Activated B cell treated with CpG ODN at 0.5 μM for 24 hours (primary cell): ENCODE measurements around the gene OAS1. TPM values are rescaled to one million over a fixed set of nuclear protein-coding genes. Genes with fewer than 3 reads are reported as not detected.

Source experiments
- ATAC-seq: fragments of 200-7000 bp; cut with Tn5 transposase; one replicate; pipeline ENCODE4 v1.10.0; 2021; ENCODE audit warnings: low read depth, mild to moderate bottlenecking, moderate library complexity
- CTCF ChIA-PET: fragments of 350-600 bp; sonication (Branson Sonifier 250); formaldehyde crosslinking; loops from one replicate; lab custom pipeline; 2021; ENCODE audit warnings: antibody characterized with exemption; lab: Charles Lee
- POLR2A ChIA-PET: fragments of 350-600 bp; sonication (Branson Sonifier 250); formaldehyde crosslinking; loops from one replicate; lab custom pipeline; 2021; ENCODE audit warnings: antibody characterized with exemption; lab: Charles Lee
- DNase-seq: peaks from one replicate; pipeline ENCODE4 v3.0.0; 2022
- H3K27ac Mint-ChIP-seq: one replicate; pipeline ENCODE4 v1.8.0; 2020; ENCODE audit warnings: mixed read lengths
- H3K27me3 Mint-ChIP-seq: one replicate; pipeline ENCODE4 v1.8.0; 2021; ENCODE audit warnings: mixed read lengths
- H3K36me3 Mint-ChIP-seq: one replicate; pipeline ENCODE4 v1.8.0; 2021; ENCODE audit warnings: low read depth, mixed read lengths
- H3K4me1 Mint-ChIP-seq: one replicate; pipeline ENCODE4 v1.8.0; 2021; ENCODE audit warnings: mixed read lengths
- H3K4me3 Mint-ChIP-seq: one replicate; pipeline ENCODE4 v1.8.0; 2020; ENCODE audit warnings: mild to moderate bottlenecking, mixed read lengths
- H3K9me3 Mint-ChIP-seq: one replicate; pipeline ENCODE4 v1.8.0; 2020; ENCODE audit warnings: mixed read lengths
- CTCF ChIP-seq: fragments of 200-600 bp; IDR thresholded peaks from one replicate; pipeline ENCODE4 v1.8.0; 2022; ENCODE audit warnings: antibody characterized with exemption, mild to moderate bottlenecking
- intact Hi-C: fragments of 100-400 bp; cut with micrococcal nuclease; formaldehyde crosslinking; loops from one replicate; pipeline ENCODE4 v1.15.1; 2024
- total RNA-seq: library from RNA; stranded (reverse); gene quantifications from 2 replicates; pipeline ENCODE4 v1.2.3, GENCODE V29; 2022

OAS1 gene
- total RNA-seq, 1 donor from 2014 or later: 30.6 TPM

- H3K9me3 Mint-ChIP-seq: no peaks in the 10 kb centered on the region
- DNase-seq (no peak), ATAC-seq (no peak)
- H3K4me1 Mint-ChIP-seq: peaks cover 88% of the 10 kb centered on the region
- ChIA-PET POLR2A (interaction anchor here (1.0 to 3.3 kb wide), 3 partner anchors 11 to 73 kb away, joined by 4 to 48 read pairs (median 7); partner anchors contain the start of gene OAS2), CTCF (no interaction called here)
- H3K36me3 Mint-ChIP-seq: peaks cover 20% of the 10 kb centered on the region
- peak overlapping the region; percentile 57 for H3K27ac Mint-ChIP-seq
- intact Hi-C loops: loop anchor here (2.0 kb wide), 2 partner anchors 19 to 33 kb away; partner anchors contain the start of gene OAS3
- no peaks in the 10 kb centered on the region for H3K27me3 Mint-ChIP-seq
- no peak overlapping the region for H3K4me3 Mint-ChIP-seq
- TF ChIP-seq CTCF: no peak
Observed at GRCh38 chr12:112905451-112906089, 1.2 kb upstream of the OAS1 start.

- no peak for DNase-seq
- H3K27me3 Mint-ChIP-seq: no peaks in the 10 kb centered on the region
- ChIA-PET POLR2A (interaction anchor here (1.0 to 3.3 kb wide), 9 partner anchors 9 to 185 kb away, joined by 3 to 48 read pairs (median 4); partner anchors contain the start of genes OAS2 and OAS3), CTCF (interaction anchor here (2.3 to 2.4 kb wide), 2 partner anchors 71 to 86 kb away, joined by 8 to 13 read pairs; partner anchors contain the start of gene OAS2)
- peak overlapping the region; percentile 92 for H3K27ac Mint-ChIP-seq
- intact Hi-C loops: loop anchor here (1.0 to 2.0 kb wide), 3 partner anchors 17 to 71 kb away; partner anchors contain the start of genes OAS2 and OAS3
- TF ChIP-seq CTCF: no peak
- H3K36me3 Mint-ChIP-seq: peaks cover 40% of the 10 kb centered on the region
- peak overlapping the region; percentile 88 for H3K4me3 Mint-ChIP-seq
- peak; percentile 64 for ATAC-seq
- peaks cover 82% of the 10 kb centered on the region for H3K4me1 Mint-ChIP-seq
- peaks cover 2% of the 10 kb centered on the region for H3K9me3 Mint-ChIP-seq
Observed at GRCh38 chr12:112907415-112908157, 824 bp downstream of the OAS1 start.

GRCh38 chr12:112908548-112908947 lies 1.8 kb downstream of the OAS1 start:
- peaks cover 11% of the 10 kb centered on the region for H3K9me3 Mint-ChIP-seq
- DNase-seq: no peak
- peaks cover 49% of the 10 kb centered on the region for H3K36me3 Mint-ChIP-seq
- ChIA-PET CTCF (interaction anchor here (2.3 to 2.4 kb wide), 2 partner anchors 70 to 85 kb away, joined by 8 to 13 read pairs; partner anchors contain the start of gene OAS2), POLR2A (interaction anchor here (2.5 to 3.3 kb wide), 3 partner anchors 17 to 70 kb away, joined by 14 to 48 read pairs (median 16); partner anchors contain the start of genes OAS2 and OAS3)
- no peaks in the 10 kb centered on the region for H3K27me3 Mint-ChIP-seq
- no peak for ATAC-seq
- peaks cover 82% of the 10 kb centered on the region for H3K4me1 Mint-ChIP-seq
- peak overlapping the region; percentile 92 for H3K27ac Mint-ChIP-seq
- intact Hi-C loops: no loop called here
- H3K4me3 Mint-ChIP-seq: peak overlapping the region; percentile 88
- no peak for TF ChIP-seq CTCF

- peaks cover 11% of the 10 kb centered on the region for H3K9me3 Mint-ChIP-seq
- DNase-seq: no peak
- ATAC-seq: no peak
- TF ChIP-seq CTCF: no peak
- ChIA-PET POLR2A (no interaction called here), CTCF (interaction anchor here (0.6 kb wide), 1 partner anchor 404 kb away, joined by 3 read pairs; no protein-coding TSS in a partner anchor)
- H3K4me3 Mint-ChIP-seq: no peak overlapping the region
- H3K27me3 Mint-ChIP-seq: no peaks in the 10 kb centered on the region
- peak overlapping the region; percentile 92 for H3K27ac Mint-ChIP-seq
- peaks cover 75% of the 10 kb centered on the region for H3K4me1 Mint-ChIP-seq
- peaks cover 56% of the 10 kb centered on the region for H3K36me3 Mint-ChIP-seq
- intact Hi-C loops: no loop called here
Observed at GRCh38 chr12:112909693-112910092, 2.9 kb downstream of the OAS1 start.
